HepG2 (cell line): ENCODE results near the gene CERS3.

Experiments used
- CTCF ChIP-seq: sonication (generic); formaldehyde crosslinking; IDR thresholded peaks from 2 replicates; pipeline ENCODE4 v1.5.0; 2020; ENCODE audit warnings: mild to moderate bottlenecking, missing genetic modification reagents, moderate library complexity
- ZNF24 ChIP-seq: fragments of 450-650 bp; IDR thresholded peaks from 2 replicates; pipeline ENCODE4 v1.6.1; 2017; ENCODE audit warnings: antibody characterized with exemption, mild to moderate bottlenecking
- ZNF317 ChIP-seq: sonication (generic); formaldehyde crosslinking; IDR thresholded peaks from 2 replicates; pipeline ENCODE4 v1.5.0; 2020; ENCODE audit warnings: mild to moderate bottlenecking, missing genetic modification reagents

- TF ChIP-seq ZNF317 (CRISPR knock-in tag): no peak
- TF ChIP-seq CTCF (CRISPR knock-in tag): no peak
- no peak for TF ChIP-seq ZNF24
These were observed 8.4 kb downstream of the CERS3 start for GRCh38 chr15:100520132-100520921.
